NCI-H82 treated with DMSO at 0.1 percent for 48 hours (cell line): ENCODE data around the gene ECSCR.
"Not testable (repeated sequence)": the region's sequence is repeated elsewhere in the genome, so short reads cannot be mapped to it uniquely, and the experiment has no call there.

ENCODE experiments used
- DNase-seq: peaks from one replicate; lab custom pipeline; 2025; ENCODE audit not compliant: unreplicated experiment; lab: John Stamatoyannopoulos, UW

Gene ECSCR

GRCh38 chr5:139462586-139463276, at the start of gene ECSCR:
Gene ECSCR, minus strand, starts transcription at chr5:139462743. Its CDS starts 73 bp downstream, at chr5:139462670.
- no peak for DNase-seq

- DNase-seq, result not testable (repeated sequence)
Observed at GRCh38 chr5:139504722-139505121, 42.2 kb upstream of the ECSCR start.

- DNase-seq, result not testable (repeated sequence)
Observed at GRCh38 chr5:139503879-139504278, 41.3 kb upstream of the ECSCR start.

GRCh38 chr5:139503036-139503817, 40.7 kb upstream of the ECSCR start:
- DNase-seq, result not testable (repeated sequence)

- DNase-seq, result no peak
Observed at GRCh38 chr5:139501381-139501780, 38.8 kb upstream of the ECSCR start.

GRCh38 chr5:139495638-139496435, 33.3 kb upstream of the ECSCR start:
- no peak for DNase-seq

- DNase-seq, result no peak
Observed at GRCh38 chr5:139494832-139495231, 32.3 kb upstream of the ECSCR start.

- DNase-seq, result no peak
Observed at GRCh38 chr5:139494256-139494655, 31.7 kb upstream of the ECSCR start.

- DNase-seq, result no peak
Observed at GRCh38 chr5:139492700-139493192, 30.2 kb upstream of the ECSCR start.

GRCh38 chr5:139488260-139488659, 25.7 kb upstream of the ECSCR start:
- DNase-seq, result no peak

- DNase-seq, result no peak
Observed at GRCh38 chr5:139486201-139486600, 23.7 kb upstream of the ECSCR start.

GRCh38 chr5:139482890-139483208, 20.3 kb upstream of the ECSCR start:
- not testable (repeated sequence) for DNase-seq

- DNase-seq, result no peak
Observed at GRCh38 chr5:139482050-139482889, 19.7 kb upstream of the ECSCR start, which contains the start of gene STING1. Gene STING1, minus strand, starts transcription at chr5:139482758. Its CDS starts 1,054 bp downstream, at chr5:139481704.

GRCh38 chr5:139481580-139482049, 19.1 kb upstream of the ECSCR start:
- no peak for DNase-seq

GRCh38 chr5:139481122-139481533, 18.6 kb upstream of the ECSCR start:
- no peak for DNase-seq

GRCh38 chr5:139479729-139480128, 17.2 kb upstream of the ECSCR start:
- DNase-seq, result not testable (repeated sequence)

- not testable (repeated sequence) for DNase-seq
Observed at GRCh38 chr5:139478657-139479423, 16.3 kb upstream of the ECSCR start.

- no peak for DNase-seq
Observed at GRCh38 chr5:139475865-139476617, 13.5 kb upstream of the ECSCR start.
